ENCODE data around the gene GALM.

GALM gene

GRCh38 chr2:38620282-38620977 lies 45.5 kb upstream of the GALM start:
- no peaks in the 10 kb centered on the region for H3K9me3 ChIP-seq (ENCODE audit: control insufficient read depth, insufficient read depth, low read depth, low read length)
- CTCF ChIA-PET: interaction anchor here (1.9 kb wide), 1 partner anchor 17 kb away, joined by 8 read pairs; the partner anchor contains the start of gene HNRNPLL
- no peak for TF ChIP-seq ZFP41 (tag by site-specific recombination; IDR thresholded peaks at IDR 0.05; ENCODE audit: borderline replicate concordance)
- no peak for TF ChIP-seq ZBTB21 (tag by site-specific recombination; IDR thresholded peaks at IDR 0.05)
- H3K27ac ChIP-seq (ENCODE audit: extremely low read depth, low read depth, low read length): no peak overlapping the region
- no peaks in the 10 kb centered on the region for H3K36me3 ChIP-seq (ENCODE audit: control insufficient read depth in 2 of 2, insufficient read depth in 1 of 2, low read length in 2 of 2)
- no peak overlapping the region for H3K4me3 ChIP-seq (ENCODE audit: low read depth, low read length)
- POLR2A ChIA-PET: interaction anchor here (1.2 kb wide), 1 partner anchor 131 kb away, joined by 3 read pairs; the partner anchor contains the start of gene SRSF7
- peaks cover 2% of the 10 kb centered on the region; the same call in 1 of the 2 replicates for H3K4me1 ChIP-seq (ENCODE audit: control insufficient read depth, insufficient read depth, low read length)

GRCh38 chr2:38621018-38621417 lies 44.9 kb upstream of the GALM start:
- Histone ChIP-seq H3K36me3 (ENCODE audit: control insufficient read depth in 2 of 2, insufficient read depth in 1 of 2, low read length in 2 of 2) (no peaks in the 10 kb centered on the region), H3K4me1 (ENCODE audit: control insufficient read depth, insufficient read depth, low read length) (peaks cover 2% of the 10 kb centered on the region; the same call in 1 of the 2 replicates), H3K4me3 (ENCODE audit: low read depth, low read length) (no peak overlapping the region), H3K27ac (ENCODE audit: extremely low read depth, low read depth, low read length) (no peak overlapping the region), H3K9me3 (ENCODE audit: control insufficient read depth, insufficient read depth, low read depth, low read length) (no peaks in the 10 kb centered on the region)
- ChIA-PET POLR2A (no interaction called here), CTCF (interaction anchor here (1.9 kb wide), 1 partner anchor 17 kb away, joined by 8 read pairs; the partner anchor contains the start of gene HNRNPLL)
- TF ChIP-seq ZNF146 (tag by site-specific recombination; IDR thresholded peaks at IDR 0.05) (peak; percentile 84), GLIS2 (tag by site-specific recombination; IDR thresholded peaks at IDR 0.05) (no peak)
- TF ChIP-seq, protein P1, sequence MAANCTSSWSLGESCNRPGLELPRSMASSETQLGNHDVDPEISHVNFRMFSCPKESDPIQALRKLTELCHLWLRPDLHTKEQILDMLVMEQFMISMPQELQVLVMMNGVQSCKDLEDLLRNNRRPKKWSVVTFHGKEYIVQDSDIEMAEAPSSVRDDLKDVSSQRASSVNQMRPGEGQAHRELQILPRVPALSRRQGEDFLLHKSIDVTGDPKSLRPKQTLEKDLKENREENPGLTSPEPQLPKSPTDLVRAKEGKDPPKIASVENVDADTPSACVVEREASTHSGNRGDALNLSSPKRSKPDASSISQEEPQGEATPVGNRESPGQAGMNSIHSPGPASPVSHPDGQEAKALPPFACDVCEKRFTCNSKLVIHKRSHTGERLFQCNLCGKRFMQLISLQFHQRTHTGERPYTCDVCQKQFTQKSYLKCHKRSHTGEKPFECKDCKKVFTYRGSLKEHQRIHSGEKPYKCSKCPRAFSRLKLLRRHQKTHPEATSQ (tag by site-specific recombination; IDR thresholded peaks at IDR 0.05): no peak
- TF ChIP-seq, protein P2, sequence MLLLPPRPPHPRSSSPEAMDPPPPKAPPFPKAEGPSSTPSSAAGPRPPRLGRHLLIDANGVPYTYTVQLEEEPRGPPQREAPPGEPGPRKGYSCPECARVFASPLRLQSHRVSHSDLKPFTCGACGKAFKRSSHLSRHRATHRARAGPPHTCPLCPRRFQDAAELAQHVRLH (tag by site-specific recombination; IDR thresholded peaks at IDR 0.05): 0 out of 2 replicates have a peak, but pooled peaks have one; percentile 48

- POLR2A ChIA-PET: no interaction called here
- H3K4me1 ChIP-seq (ENCODE audit: control insufficient read depth, insufficient read depth, low read length): peaks cover 2% of the 10 kb centered on the region; the same call in 1 of the 2 replicates
- CTCF ChIA-PET: no interaction called here
Observed at GRCh38 chr2:38622210-38622609, 43.7 kb upstream of the GALM start.

DNA sequence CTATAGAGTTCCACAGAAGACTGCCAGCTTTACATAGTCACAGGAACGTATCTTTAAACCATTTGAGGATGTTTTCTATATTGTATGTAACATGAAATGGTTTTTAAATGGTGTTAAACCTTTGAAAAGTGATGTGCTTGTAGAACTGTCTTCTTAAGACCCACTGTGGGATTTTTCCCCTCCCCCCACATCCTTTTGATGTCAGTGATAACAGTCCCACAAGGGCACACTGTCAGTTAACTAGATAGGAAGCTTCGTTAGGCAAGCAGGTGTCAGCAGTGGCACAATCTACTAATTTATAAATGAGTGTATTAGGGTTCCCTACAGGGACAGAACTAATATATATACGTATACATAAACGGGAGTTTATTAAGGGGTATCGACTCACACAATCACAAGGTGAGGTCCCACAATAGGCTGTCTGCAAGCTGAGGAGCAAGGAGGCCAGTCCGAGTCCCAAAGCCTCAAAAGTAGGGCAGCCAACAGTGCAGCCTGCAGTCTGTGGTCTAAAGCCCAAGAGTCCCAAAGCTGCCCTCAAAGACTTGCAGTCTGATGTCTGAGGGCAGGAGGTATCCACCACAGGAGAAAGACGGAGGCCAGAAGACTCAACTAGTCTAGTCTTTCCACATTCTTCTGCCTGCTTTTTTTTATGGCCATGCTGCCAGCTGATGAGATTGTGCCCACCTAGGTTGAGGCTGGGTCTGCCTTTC lies 39.4 kb upstream of the GALM start:
- CTCF ChIA-PET: interaction anchor here (0.7 to 1.8 kb wide), 4 partner anchors 9 to 328 kb away, joined by 3 to 4 read pairs (median 3); partner anchors contain the start of gene HNRNPLL
- TF ChIP-seq ZNF114 (tag by site-specific recombination; IDR thresholded peaks at IDR 0.05) (no peak), ZNF473 (tag by site-specific recombination; IDR thresholded peaks at IDR 0.05) (no peak), ZNF549 (tag by site-specific recombination; IDR thresholded peaks at IDR 0.05) (no peak), ZNF335 (tag by site-specific recombination; conservative IDR thresholded peaks at IDR 0.05) (no peak), ZIC2 (tag by site-specific recombination; IDR thresholded peaks at IDR 0.05) (no peak), ZNF529 (tag by site-specific recombination; IDR thresholded peaks at IDR 0.05; ENCODE audit: insufficient replicate concordance) (no peak), ZBTB1 (tag by site-specific recombination; IDR thresholded peaks at IDR 0.05) (no peak), TRIM28 (IDR thresholded peaks at IDR 0.05; ENCODE audit: borderline replicate concordance, low read length) (no peak), ZNF776 (tag by site-specific recombination; IDR thresholded peaks at IDR 0.05; ENCODE audit: borderline replicate concordance) (no peak), REST (tag by site-specific recombination; IDR thresholded peaks at IDR 0.05) (no peak), ZBTB17 (tag by site-specific recombination; IDR thresholded peaks at IDR 0.05) (no peak)

More at GRCh38 chr2:38622210-38622609, 43.7 kb upstream of the GALM start:
- H3K36me3 ChIP-seq (ENCODE audit: control insufficient read depth in 2 of 2, insufficient read depth in 1 of 2, low read length in 2 of 2): no peaks in the 10 kb centered on the region
- no peak overlapping the region for H3K27ac ChIP-seq (ENCODE audit: extremely low read depth, low read depth, low read length)
- no peaks in the 10 kb centered on the region for H3K9me3 ChIP-seq (ENCODE audit: control insufficient read depth, insufficient read depth, low read depth, low read length)
- no peak overlapping the region for H3K4me3 ChIP-seq (ENCODE audit: low read depth, low read length)
- TF ChIP-seq ZNF514 (tag by site-specific recombination; IDR thresholded peaks at IDR 0.05): no peak
- no peak for TF ChIP-seq IKZF3 (tag by site-specific recombination; IDR thresholded peaks at IDR 0.05)
- no peak for TF ChIP-seq ZNF530 (tag by site-specific recombination; IDR thresholded peaks at IDR 0.05; ENCODE audit: low read depth)
- no peak for TF ChIP-seq ZNF501 (tag by site-specific recombination; IDR thresholded peaks at IDR 0.05)
- TF ChIP-seq ZNF777 (tag by site-specific recombination; IDR thresholded peaks at IDR 0.05; ENCODE audit: borderline replicate concordance): no peak
- TF ChIP-seq ZNF174 (tag by site-specific recombination; IDR thresholded peaks at IDR 0.05): no peak
- no peak for TF ChIP-seq ZNF202 (tag by site-specific recombination; IDR thresholded peaks at IDR 0.05; ENCODE audit: borderline replicate concordance)

More for the DNA sequence above, 39.4 kb upstream of the GALM start:
- no peak overlapping the region for H3K27ac ChIP-seq (ENCODE audit: extremely low read depth, low read depth, low read length)
- no peaks in the 10 kb centered on the region for H3K36me3 ChIP-seq (ENCODE audit: control insufficient read depth in 2 of 2, insufficient read depth in 1 of 2, low read length in 2 of 2)
- POLR2A ChIA-PET: interaction anchor here (3.1 kb wide), 1 partner anchor 125 kb away, joined by 11 read pairs; the partner anchor contains the start of gene SRSF7
- no peak overlapping the region for H3K4me3 ChIP-seq (ENCODE audit: low read depth, low read length)
- H3K4me1 ChIP-seq (ENCODE audit: control insufficient read depth, insufficient read depth, low read length): no peaks in the 10 kb centered on the region
- no peaks in the 10 kb centered on the region for H3K9me3 ChIP-seq (ENCODE audit: control insufficient read depth, insufficient read depth, low read depth, low read length)
